Esophagus squamous epithelium (tissue), 4 donors: Measurements from ENCODE around the gene ROR1.

ENCODE experiments used
- CTCF ChIP-seq, 6 experiments: fragments of 450-650 bp in 4 of 6; fragments of 200-600 bp in 2 of 6; sonication (generic) in 2 of 6; IDR thresholded peaks; one replicate each; pipeline ENCODE4 v1.5.1; 2016 to 2019; ENCODE audit warnings: antibody characterized with exemption in 6 of 6, mild to moderate bottlenecking in 4 of 6, moderate library complexity in 4 of 6
- POLR2A ChIP-seq, 4 donors: fragments of 450-650 bp; IDR thresholded peaks; one replicate each; pipeline ENCODE4 v1.6.1; 2017; ENCODE audit warnings: antibody characterized with exemption in 4 of 4, mild to moderate bottlenecking in 4 of 4, moderate library complexity in 3 of 4

- TF ChIP-seq CTCF (IDR thresholded peaks at IDR 0.05) (no peak), POLR2A (IDR thresholded peaks at IDR 0.05) (no peak)
These were observed 89.3 kb downstream of the ROR1 start for GRCh38 chr1:63863145-63863544.
